ENCODE data around the gene RAPGEF5.

- TF ChIP-seq POLR2A (IDR thresholded peaks at IDR 0.05; ENCODE audit: low read length): no peak
- TF ChIP-seq GATA1 (IDR thresholded peaks at IDR 0.05; ENCODE audit: low read depth, low read length): no peak
Observed at GRCh38 chr7:22262538-22262937, 94.4 kb downstream of the RAPGEF5 start.

Measured in erythroblast (primary cell).